Keratinocyte (primary cell): ENCODE results near the gene MYLK4. TPM values are rescaled to one million over a fixed set of nuclear protein-coding genes. Genes with fewer than 3 reads are reported as not detected.

Source experiments
- DNase-seq: peaks from one replicate; pipeline ENCODE4 v3.0.0-alpha.2; 2011; ENCODE audit warnings: low read depth, missing footprints, low spot score
- FAIRE-seq: peaks from 2 replicates; lab custom pipeline; 2011; peaks lifted over from hg19 to GRCh38; lab: Jason Lieb, UNC
- H2AFZ ChIP-seq: 2 replicates; pipeline ENCODE4 v1.6.0; 2012; ENCODE audit warnings: low read length, control low read depth, inconsistent platforms; ENCODE audit not compliant: control insufficient read depth
- H3K27ac ChIP-seq: 2 replicates; pipeline ENCODE4 v1.5.1; 2011; ENCODE audit warnings: low read length; ENCODE audit not compliant: control insufficient read depth, insufficient read depth
- H3K27me3 ChIP-seq: 3 replicates; pipeline ENCODE4 v1.6.0; 2011; ENCODE audit warnings: low read length; ENCODE audit not compliant: control insufficient read depth, insufficient read depth; ENCODE audit errors: extremely low read depth
- H3K36me3 ChIP-seq, 2 experiments: 2 replicates in 1 of 2; 3 replicates in 1 of 2; pipeline ENCODE4 v1.5.1; 2011; ENCODE audit warnings: low read length in 2 of 2, mild to moderate bottlenecking in 1 of 2; ENCODE audit not compliant: control insufficient read depth in 2 of 2, insufficient read depth in 2 of 2; ENCODE audit errors: extremely low read depth in 1 of 2
- H3K4me1 ChIP-seq: 3 replicates; pipeline ENCODE4 v1.5.1; 2011; ENCODE audit warnings: low read length; ENCODE audit not compliant: control insufficient read depth, insufficient read depth; ENCODE audit errors: extremely low read depth
- H3K4me2 ChIP-seq: 3 replicates; pipeline ENCODE4 v1.6.0; 2011; ENCODE audit warnings: low read depth, low read length; ENCODE audit not compliant: control insufficient read depth, insufficient read depth; ENCODE audit errors: extremely low read depth
- H3K4me3 ChIP-seq, 3 experiments: fragments of 200-600 bp in 1 of 3; sonication (generic) in 1 of 3; 2 replicates in 2 of 3; 3 replicates in 1 of 3; pipeline ENCODE4 v1.5.1; 2011 to 2016; ENCODE audit warnings: low read length in 3 of 3, mild to moderate bottlenecking in 3 of 3, control low read depth in 2 of 3, inconsistent platforms in 1 of 3, low read depth in 1 of 3, mixed read lengths in 1 of 3, mixed run types in 1 of 3, moderate library complexity in 1 of 3; ENCODE audit not compliant: control insufficient read depth in 2 of 3, insufficient read depth in 2 of 3; ENCODE audit errors: extremely low read depth in 1 of 3
- H3K79me2 ChIP-seq: 2 replicates; pipeline ENCODE4 v1.6.0; 2012; ENCODE audit warnings: low read length; ENCODE audit not compliant: control insufficient read depth, insufficient read depth
- H3K9ac ChIP-seq: 3 replicates; pipeline ENCODE4 v1.6.0; 2011; ENCODE audit warnings: low read length; ENCODE audit not compliant: control insufficient read depth, insufficient read depth; ENCODE audit errors: extremely low read depth
- H3K9me1 ChIP-seq: 3 replicates; pipeline ENCODE4 v1.6.0; 2011; ENCODE audit warnings: low read length; ENCODE audit not compliant: control insufficient read depth, insufficient read depth; ENCODE audit errors: extremely low read depth
- H3K9me3 ChIP-seq: 2 replicates; pipeline ENCODE4 v1.5.1; 2012; ENCODE audit warnings: low read depth, low read length; ENCODE audit not compliant: control insufficient read depth
- H4K20me1 ChIP-seq: 3 replicates; pipeline ENCODE4 v1.6.0; 2011; ENCODE audit warnings: low read length; ENCODE audit not compliant: control insufficient read depth, insufficient read depth; ENCODE audit errors: extremely low read depth
- CTCF ChIP-seq, 3 experiments: IDR thresholded peaks in 1 of 3; conservative IDR thresholded peaks in 1 of 3; optimal IDR thresholded peaks in 1 of 3; 2 replicates in 2 of 3; 3 replicates in 1 of 3; pipeline versions ENCODE3 to v1.5.1; 2011; ENCODE audit warnings: low read length in 3 of 3, mild to moderate bottlenecking in 3 of 3, moderate library complexity in 2 of 3, control low read depth in 1 of 3, inconsistent platforms in 1 of 3; ENCODE audit not compliant: insufficient read depth in 2 of 3; ENCODE audit errors: extremely low read depth in 1 of 3
- EZH2 ChIP-seq: IDR thresholded peaks from one replicate; pipeline ENCODE4 v1.6.1; 2012; ENCODE audit warnings: inconsistent platforms, mild to moderate bottlenecking, low read length, moderate library complexity
- dilution Hi-C: fragments of 300-500 bp; cut with MboI; formaldehyde crosslinking; loops from one replicate; pipeline ENCODE4 v1.7.0; 2020; ENCODE audit warnings: low sequenced_read_pairs; ENCODE audit not compliant: extremely low pct_ligation_motif_present
- polyA plus RNA-seq, 5 experiments: library from polyadenylated mRNA; depleted of rRNA in 3 of 5; stranded (reverse) in 3 of 5; stranded (forward) in 1 of 5; unstranded in 1 of 5; fragments of >200 nt; gene quantifications; 1 replicate in 1 of 5; 2 replicates in 3 of 5; 3 replicates in 1 of 5; pipeline versions ENCODE4 v1.2.1 to v1.2.3, GENCODE V29; 2011 to 2012; ENCODE audit warnings: missing spikeins in 2 of 5, low read depth in 1 of 5, low replicate concordance in 1 of 5

Gene MYLK4
- polyA plus RNA-seq, 1 donor (not counting 4 experiments of a cell fraction or from before 2014, with no cell fraction given): 0.31 TPM

GRCh38 chr6:2630891-2631571 is 119.7 kb downstream of the MYLK4 start:
- H3K4me1 ChIP-seq: peaks cover 25% of the 10 kb centered on the region
- H3K4me2 ChIP-seq: peak overlapping the region; percentile 44
- FAIRE-seq (no peak), DNase-seq (no peak)
- no peaks in the 10 kb centered on the region for H3K79me2 ChIP-seq
- no peak overlapping the region for H3K4me3 ChIP-seq
- no peaks in the 10 kb centered on the region for H3K36me3 ChIP-seq
- H3K9ac ChIP-seq: no peak overlapping the region
- no peaks in the 10 kb centered on the region for H4K20me1 ChIP-seq
- H3K27ac ChIP-seq: peak overlapping the region; percentile 71
- no peak overlapping the region for H2AFZ ChIP-seq
- dilution Hi-C loops: no loop called here
- no peaks in the 10 kb centered on the region for H3K9me1 ChIP-seq
- TF ChIP-seq EZH2 (no peak), CTCF (optimal IDR thresholded peaks at IDR 0.05 in 1 of 3, IDR thresholded peaks at IDR 0.05 in 1 of 3, conservative IDR thresholded peaks at IDR 0.05 in 1 of 3; ENCODE audit: extremely low read depth in 1 of 3, insufficient read depth in 2 of 3, low read length in 3 of 3) (no peak)
- H3K27me3 ChIP-seq: no peaks in the 10 kb centered on the region
- no peaks in the 10 kb centered on the region for H3K9me3 ChIP-seq

DNA sequence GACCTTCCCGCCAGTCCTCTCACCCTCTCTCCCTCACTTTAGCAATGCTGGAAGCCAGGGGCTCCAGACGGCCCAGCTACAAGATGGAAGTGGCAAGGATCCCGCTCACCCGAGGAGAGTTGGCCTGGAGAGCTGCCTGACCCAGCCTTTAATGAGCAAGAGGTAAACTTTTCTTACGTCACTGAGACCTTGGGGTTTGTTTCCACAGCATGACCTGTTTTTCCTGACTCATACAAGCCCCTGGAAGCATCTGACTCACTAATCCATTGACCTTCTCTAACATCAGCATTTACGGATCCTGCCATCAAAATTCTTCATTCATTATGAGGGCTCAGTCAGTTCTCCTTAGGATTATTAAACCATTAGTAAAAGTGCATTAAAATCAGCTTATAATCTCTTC is 120.4 kb downstream of the MYLK4 start:
- FAIRE-seq (peak; percentile 79), DNase-seq (peak; percentile 71)
- Histone ChIP-seq H3K36me3 (no peaks in the 10 kb centered on the region), H3K9me3 (no peaks in the 10 kb centered on the region), H3K9me1 (no peaks in the 10 kb centered on the region), H3K4me1 (peaks cover 25% of the 10 kb centered on the region), H2AFZ (no peak overlapping the region), H3K4me2 (peak overlapping the region; percentile 44), H3K27ac (peak overlapping the region; percentile 71), H3K79me2 (no peaks in the 10 kb centered on the region), H3K4me3 (no peak overlapping the region), H3K9ac (no peak overlapping the region), H3K27me3 (no peaks in the 10 kb centered on the region), H4K20me1 (no peaks in the 10 kb centered on the region)
- dilution Hi-C loops: no loop called here
- TF ChIP-seq EZH2: no peak
- TF ChIP-seq CTCF (optimal IDR thresholded peaks at IDR 0.05 in 1 of 3, IDR thresholded peaks at IDR 0.05 in 1 of 3, conservative IDR thresholded peaks at IDR 0.05 in 1 of 3; ENCODE audit: extremely low read depth in 1 of 3, insufficient read depth in 2 of 3, low read length in 3 of 3): no peak
